HepG2 (cell line): ENCODE measurements around the gene TXNL4B. TPM values are rescaled to one million over a fixed set of nuclear protein-coding genes. Genes with fewer than 3 reads are reported as not detected.

Experiments
- ADNP ChIP-seq: sonication (generic); formaldehyde crosslinking; IDR thresholded peaks from 2 replicates; pipeline ENCODE4 v1.4.0; 2020; ENCODE audit warnings: missing genetic modification reagents
- CREB3 ChIP-seq: sonication (generic); formaldehyde crosslinking; IDR thresholded peaks from 2 replicates; pipeline ENCODE4 v1.5.0; 2020; ENCODE audit warnings: missing genetic modification reagents
- CSRNP1 ChIP-seq: sonication (generic); formaldehyde crosslinking; IDR thresholded peaks from 2 replicates; pipeline ENCODE4 v1.8.1; 2023; ENCODE audit warnings: mild to moderate bottlenecking, missing genetic modification reagents
- E2F5 ChIP-seq: sonication (generic); formaldehyde crosslinking; conservative IDR thresholded peaks from 2 replicates; pipeline ENCODE4 v1.4.0; 2020; ENCODE audit warnings: missing genetic modification reagents
- EED ChIP-seq: sonication (generic); formaldehyde crosslinking; IDR thresholded peaks from 2 replicates; pipeline ENCODE4 v1.5.0; 2020; ENCODE audit warnings: mild to moderate bottlenecking, missing genetic modification reagents
- EHMT2 ChIP-seq: fragments of 200-600 bp; sonication (generic); IDR thresholded peaks from 2 replicates; pipeline ENCODE4 v1.7.0; 2017; ENCODE audit warnings: antibody characterized with exemption, low read depth, low read length, borderline replicate concordance
- GABPA ChIP-seq, 2 experiments: IDR thresholded peaks; 2 replicates each; pipeline ENCODE4 v1.6.1; 2011 to 2016; ENCODE audit warnings: low read depth in 2 of 2, low read length in 1 of 2, missing biosample characterization in 1 of 2, missing genetic modification characterization in 1 of 2
- GFI1 ChIP-seq: sonication (generic); formaldehyde crosslinking; IDR thresholded peaks from 2 replicates; pipeline ENCODE4 v1.5.0; 2020; ENCODE audit warnings: missing genetic modification reagents, mild to moderate bottlenecking, borderline replicate concordance
- IKZF4 ChIP-seq: sonication (generic); formaldehyde crosslinking; IDR thresholded peaks from 2 replicates; pipeline ENCODE4 v1.5.1; 2020; ENCODE audit warnings: borderline replicate concordance, mild to moderate bottlenecking, low read depth, missing genetic modification reagents; ENCODE audit errors: not compliant biosample characterization
- NFATC3 ChIP-seq: sonication (generic); formaldehyde crosslinking; IDR thresholded peaks from 2 replicates; pipeline ENCODE4 v1.5.1; 2020; ENCODE audit warnings: mild to moderate bottlenecking, missing genetic modification reagents
- SNAI1 ChIP-seq: sonication (generic); formaldehyde crosslinking; IDR thresholded peaks from 2 replicates; pipeline ENCODE4 v1.5.0; 2020; ENCODE audit warnings: mild to moderate bottlenecking, missing genetic modification reagents, borderline replicate concordance
- ZEB1 ChIP-seq: IDR thresholded peaks from 2 replicates; pipeline ENCODE4 v1.6.1; 2012; ENCODE audit warnings: mild to moderate bottlenecking, low read depth, inconsistent platforms; ENCODE audit not compliant: insufficient replicate concordance
- ZKSCAN8 ChIP-seq: IDR thresholded peaks from 2 replicates; pipeline ENCODE4 v1.6.1; 2016; ENCODE audit warnings: borderline replicate concordance, missing genetic modification reagents, missing compliant biosample characterization
- ZMAT5 ChIP-seq: sonication (generic); formaldehyde crosslinking; IDR thresholded peaks from 2 replicates; pipeline ENCODE4 v1.5.0; 2020; ENCODE audit warnings: mild to moderate bottlenecking, low read depth, missing genetic modification reagents, borderline replicate concordance
- ZNF264 ChIP-seq: sonication (generic); formaldehyde crosslinking; IDR thresholded peaks from 2 replicates; pipeline ENCODE4 v1.4.0; 2020; ENCODE audit warnings: missing genetic modification reagents
- ZNF354B ChIP-seq: sonication (generic); formaldehyde crosslinking; IDR thresholded peaks from 2 replicates; pipeline ENCODE4 v1.8.0; 2022; ENCODE audit warnings: mild to moderate bottlenecking, missing genetic modification reagents
- polyA plus RNA-seq, 8 experiments: library from polyadenylated mRNA; depleted of rRNA in 3 of 8; stranded (reverse) in 7 of 8; unstranded in 1 of 8; fragments of >200 nt; fragmentation: Illumina TruSeq in 4 of 8; extraction: Trizol in 4 of 8; gene quantifications; 2 replicates each; pipeline versions ENCODE4 v1.2.1 to v1.2.3, GENCODE V29; 2011 to 2016; ENCODE audit warnings: low read depth in 4 of 8, missing spikeins in 1 of 8, mixed read lengths in 1 of 8; ENCODE audit not compliant: insufficient read depth in 1 of 8
- total RNA-seq, 5 experiments: library from RNA; depleted of rRNA; stranded (reverse); fragments of >200 nt; fragmentation: Illumina TruSeq; extraction: Trizol; gene quantifications; 2 replicates each; pipeline ENCODE4 v1.2.3, GENCODE V29; 2016; ENCODE audit warnings: low read depth in 1 of 5

The TXNL4B gene
- total and polyA plus RNA-seq, 2 of the 13 experiments (the other 11 are each of a cell fraction or from before 2014, with no cell fraction given), result 17.4 to 18.3 TPM

- TF ChIP-seq CSRNP1 (CRISPR knock-in tag) (peak; percentile 72; the same call in 1 of the 2 replicates), CREB3 (CRISPR knock-in tag) (0 out of 2 replicates have a peak, but pooled peaks have one; percentile 23), IKZF4 (CRISPR knock-in tag) (no peak), NFATC3 (peak; percentile 71; the same call in 1 of the 2 replicates), ZMAT5 (CRISPR knock-in tag) (no peak), ZKSCAN8 (CRISPR knock-in tag) (peak; percentile 33; the same call in 1 of the 2 replicates), EED (CRISPR knock-in tag) (peak; percentile 82; the same call in 1 of the 2 replicates), GFI1 (0 out of 2 replicates have a peak, but pooled peaks have one; percentile 44), SNAI1 (peak; percentile 77; the same call in 1 of the 2 replicates), GABPA (IDR thresholded peaks at IDR 0.05; ENCODE audit: low read depth, low read length) (peak; percentile 83), GABPA (CRISPR knock-in tag; IDR thresholded peaks at IDR 0.05; ENCODE audit: low read depth) (peak; percentile 97), ZNF354B (CRISPR knock-in tag) (0 out of 2 replicates have a peak, but pooled peaks have one; percentile 23), ZEB1 (peak; percentile 24), ZNF264 (CRISPR knock-in tag) (peak; percentile 76), ADNP (CRISPR knock-in tag) (no peak), E2F5 (no peak), EHMT2 (no peak; the same call in 1 of the 2 replicates)
Measured at GRCh38 chr16:72093448-72094265, at the start of gene TXNL4B, which contains the start of gene DHX38 (continued).
